ENCODE measurements around the gene PAH. TPM values are rescaled to one million over a fixed set of nuclear protein-coding genes. Genes with fewer than 3 reads are reported as not detected.
A peak's percentile ranks its signal among the peaks of the same experiment; 100 is the strongest.

PAH gene
- total RNA-seq, 1 experiment from 2014 or later, result not detected

GRCh38 chr12:102965281-102966155 is 48.5 kb upstream of the PAH start:
- H3K4me1 ChIP-seq (ENCODE audit: insufficient read depth, low read length, poor library complexity, severe bottlenecking), result no peaks in the 10 kb centered on the region
- peaks cover 100% of the 10 kb centered on the region for H3K27me3 ChIP-seq (replicated peaks; ENCODE audit: insufficient read depth, low read depth, low read length, poor library complexity)
- CTCF ChIA-PET, result no interaction called here
- POLR2A ChIA-PET (ENCODE audit: low non-redundant PET), result no interaction called here
- no peaks in the 10 kb centered on the region for H3K9me3 ChIP-seq (ENCODE audit: low read depth, low read length, poor library complexity, severe bottlenecking)
- no peak for DNase-seq (ENCODE audit: low spot score)
- no peak overlapping the region for H3K27ac ChIP-seq (ENCODE audit: low read depth, low read length, poor library complexity, severe bottlenecking)
- no peak for TF ChIP-seq EZH2 (IDR thresholded peaks at IDR 0.05; ENCODE audit: borderline replicate concordance, low read depth, low read length, poor library complexity, severe bottlenecking)
- no peak for TF ChIP-seq CTCF (conservative IDR thresholded peaks at IDR 0.05; ENCODE audit: low read depth, low read length)
- intact Hi-C loops (cut with micrococcal nuclease; ENCODE audit: unreplicated experiment), result no loop called here
- no TSS peak for BruUV-seq (replicated peaks)
- no peaks in the 10 kb centered on the region for H3K36me3 ChIP-seq (ENCODE audit: insufficient read depth, low read length, poor library complexity, severe bottlenecking)
- H3K4me3 ChIP-seq (ENCODE audit: low read depth, low read length, poor library complexity, severe bottlenecking), result no peak overlapping the region

- intact Hi-C loops (cut with micrococcal nuclease; ENCODE audit: unreplicated experiment), result no loop called here
- POLR2A ChIA-PET (ENCODE audit: low non-redundant PET), result no interaction called here
- no peak for DNase-seq (ENCODE audit: low spot score)
- peak; percentile 56 for TF ChIP-seq EZH2 (IDR thresholded peaks at IDR 0.05; ENCODE audit: borderline replicate concordance, low read depth, low read length, poor library complexity, severe bottlenecking)
- no peak for TF ChIP-seq CTCF (conservative IDR thresholded peaks at IDR 0.05; ENCODE audit: low read depth, low read length)
- Histone ChIP-seq H3K36me3 (ENCODE audit: insufficient read depth, low read length, poor library complexity, severe bottlenecking) (no peaks in the 10 kb centered on the region), H3K4me3 (ENCODE audit: low read depth, low read length, poor library complexity, severe bottlenecking) (no peak overlapping the region), H3K4me1 (ENCODE audit: insufficient read depth, low read length, poor library complexity, severe bottlenecking) (no peaks in the 10 kb centered on the region), H3K9me3 (ENCODE audit: low read depth, low read length, poor library complexity, severe bottlenecking) (no peaks in the 10 kb centered on the region), H3K27me3 (replicated peaks; ENCODE audit: insufficient read depth, low read depth, low read length, poor library complexity) (peaks cover 100% of the 10 kb centered on the region), H3K27ac (ENCODE audit: low read depth, low read length, poor library complexity, severe bottlenecking) (no peak overlapping the region)
- CTCF ChIA-PET, result no interaction called here
- BruUV-seq (replicated peaks), result no TSS peak
Observed at GRCh38 chr12:102964872-102965271, 47.8 kb upstream of the PAH start.

GRCh38 chr12:102963796-102964195 is 46.8 kb upstream of the PAH start:
- Histone ChIP-seq H3K9me3 (ENCODE audit: low read depth, low read length, poor library complexity, severe bottlenecking) (no peaks in the 10 kb centered on the region), H3K4me3 (ENCODE audit: low read depth, low read length, poor library complexity, severe bottlenecking) (no peak overlapping the region), H3K4me1 (ENCODE audit: insufficient read depth, low read length, poor library complexity, severe bottlenecking) (no peaks in the 10 kb centered on the region), H3K27ac (ENCODE audit: low read depth, low read length, poor library complexity, severe bottlenecking) (no peak overlapping the region), H3K27me3 (replicated peaks; ENCODE audit: insufficient read depth, low read depth, low read length, poor library complexity) (peaks cover 100% of the 10 kb centered on the region), H3K36me3 (ENCODE audit: insufficient read depth, low read length, poor library complexity, severe bottlenecking) (no peaks in the 10 kb centered on the region)
- no peak for DNase-seq (ENCODE audit: low spot score)
- BruUV-seq (replicated peaks), result no TSS peak
- intact Hi-C loops (cut with micrococcal nuclease; ENCODE audit: unreplicated experiment), result no loop called here
- POLR2A ChIA-PET (ENCODE audit: low non-redundant PET), result no interaction called here
- TF ChIP-seq EZH2 (IDR thresholded peaks at IDR 0.05; ENCODE audit: borderline replicate concordance, low read depth, low read length, poor library complexity, severe bottlenecking) (peak; percentile 50), CTCF (conservative IDR thresholded peaks at IDR 0.05; ENCODE audit: low read depth, low read length) (no peak)
- CTCF ChIA-PET, result no interaction called here
